GM10266 (cell line): Measurements from ENCODE around the gene TEX44.
A peak's percentile ranks its signal among the peaks of the same experiment; 100 is the strongest.

Experiments used
- DNase-seq: peaks from one replicate; pipeline ENCODE4 v3.0.0; 2012; ENCODE audit errors: extremely low spot score
- TF ChIP-seq, protein P1 (sequence below): IDR thresholded peaks from 2 replicates; pipeline ENCODE4 v1.5.1; 2012; ENCODE audit warnings: mild to moderate bottlenecking, low read depth; ENCODE audit not compliant: control insufficient read depth, insufficient read depth; ENCODE audit errors: missing control alignments

TEX44 gene

DNA sequence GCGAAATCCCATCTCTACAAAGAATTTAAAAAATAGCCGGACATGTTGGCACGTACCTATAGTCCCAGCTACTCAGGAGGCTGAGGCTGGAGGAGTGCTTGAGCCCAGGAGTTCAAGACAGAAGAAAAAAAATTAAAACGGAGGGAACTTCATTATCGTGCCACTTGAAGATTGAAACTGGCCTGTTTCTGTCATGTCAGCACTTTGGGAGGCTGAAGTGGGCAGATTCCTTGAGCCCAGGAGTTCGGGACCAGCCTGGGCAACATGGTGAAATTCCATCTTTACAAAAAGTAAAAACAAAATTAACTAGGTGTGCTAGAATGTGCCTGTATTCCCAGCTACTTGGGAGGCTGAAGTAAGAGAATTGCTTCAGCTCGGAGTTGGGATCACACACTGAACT lies 3.0 kb upstream of the TEX44 start:
- DNase-seq = no peak
- TF ChIP-seq, protein P1, sequence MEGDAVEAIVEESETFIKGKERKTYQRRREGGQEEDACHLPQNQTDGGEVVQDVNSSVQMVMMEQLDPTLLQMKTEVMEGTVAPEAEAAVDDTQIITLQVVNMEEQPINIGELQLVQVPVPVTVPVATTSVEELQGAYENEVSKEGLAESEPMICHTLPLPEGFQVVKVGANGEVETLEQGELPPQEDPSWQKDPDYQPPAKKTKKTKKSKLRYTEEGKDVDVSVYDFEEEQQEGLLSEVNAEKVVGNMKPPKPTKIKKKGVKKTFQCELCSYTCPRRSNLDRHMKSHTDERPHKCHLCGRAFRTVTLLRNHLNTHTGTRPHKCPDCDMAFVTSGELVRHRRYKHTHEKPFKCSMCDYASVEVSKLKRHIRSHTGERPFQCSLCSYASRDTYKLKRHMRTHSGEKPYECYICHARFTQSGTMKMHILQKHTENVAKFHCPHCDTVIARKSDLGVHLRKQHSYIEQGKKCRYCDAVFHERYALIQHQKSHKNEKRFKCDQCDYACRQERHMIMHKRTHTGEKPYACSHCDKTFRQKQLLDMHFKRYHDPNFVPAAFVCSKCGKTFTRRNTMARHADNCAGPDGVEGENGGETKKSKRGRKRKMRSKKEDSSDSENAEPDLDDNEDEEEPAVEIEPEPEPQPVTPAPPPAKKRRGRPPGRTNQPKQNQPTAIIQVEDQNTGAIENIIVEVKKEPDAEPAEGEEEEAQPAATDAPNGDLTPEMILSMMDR = no peak

GRCh38 chr2:231590614-231591013 lies 2.0 kb upstream of the TEX44 start:
- TF ChIP-seq, protein P1 = no peak
- DNase-seq = no peak

DNA sequence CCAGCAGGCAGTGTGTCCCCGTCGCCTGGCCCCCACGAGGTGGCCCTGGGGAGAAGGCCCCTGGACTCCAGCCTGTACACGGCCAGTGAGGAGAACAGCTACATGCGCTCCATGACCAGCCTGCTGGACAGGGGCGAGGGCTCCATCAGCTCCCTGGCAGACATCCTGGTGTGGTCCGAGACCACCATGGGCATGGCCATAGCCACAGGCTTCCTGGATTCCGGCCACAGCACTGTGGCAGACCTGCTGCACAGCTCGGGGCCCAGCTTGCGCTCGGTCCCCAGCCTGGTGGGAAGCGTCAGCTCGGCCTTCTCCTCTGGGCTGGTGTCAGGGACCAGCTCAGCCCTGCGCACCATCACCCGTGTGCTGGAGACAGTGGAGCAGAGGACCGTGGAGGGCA lies 1.0 kb downstream of the TEX44 start:
- TF ChIP-seq, protein P1 = no peak

GRCh38 chr2:231597014-231597611 lies 4.4 kb downstream of the TEX44 start:
- TF ChIP-seq, protein P1 = no peak
- DNase-seq = peak; percentile 46

More for the DNA sequence above, 1.0 kb downstream of the TEX44 start:
- no peak for DNase-seq

GRCh38 chr2:231597627-231598026 lies 5.0 kb downstream of the TEX44 start:
- DNase-seq = no peak
- TF ChIP-seq, protein P1 = no peak

DNA sequence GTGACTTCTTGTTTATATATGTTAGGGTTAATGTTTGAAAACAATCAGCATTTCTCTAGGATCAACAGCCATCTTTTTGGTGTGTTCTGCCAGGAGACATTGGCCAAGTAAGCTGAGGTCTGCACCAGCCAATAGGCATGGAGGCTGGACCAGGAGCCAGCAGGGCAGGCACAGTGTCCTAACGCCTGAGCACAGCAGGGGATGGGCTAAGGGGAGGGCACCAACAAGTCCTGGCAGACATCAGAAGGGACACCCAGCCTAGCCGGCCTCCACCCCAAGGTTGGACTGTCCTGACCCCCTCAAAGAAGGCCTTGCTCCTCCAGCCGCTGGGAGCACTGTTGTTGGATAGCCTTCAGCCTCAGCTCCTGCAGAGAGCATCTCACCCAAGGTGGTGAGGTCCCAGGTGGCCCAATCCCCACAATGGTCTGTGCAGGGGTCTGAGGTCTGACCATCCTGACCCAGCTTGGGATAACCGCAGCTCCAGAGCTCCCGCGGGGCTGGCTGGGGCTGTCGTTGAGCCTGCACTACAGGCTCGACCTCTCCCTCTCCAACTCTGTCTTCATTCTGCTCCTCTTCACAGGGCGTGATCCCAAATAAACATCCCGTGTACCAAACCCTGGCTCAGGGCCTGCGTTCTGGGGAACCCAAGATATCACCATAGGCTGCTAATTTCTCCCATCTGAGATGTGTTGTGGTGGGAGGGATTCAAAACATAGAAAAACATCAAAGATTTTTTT lies 8.1 kb downstream of the TEX44 start:
- no peak for DNase-seq
- TF ChIP-seq, protein P1 = no peak
